Endothelial cell of umbilical vein (primary cell): ENCODE results near the gene MXD4. TPM values are rescaled to one million over a fixed set of nuclear protein-coding genes. Genes with fewer than 3 reads are reported as not detected.

Experiments
- BruUV-seq: library from RNA; stranded (reverse); fragments of 400-500 nt; replicated peaks from 2 replicates; lab custom pipeline; 2021; lab: Mats Ljungman, UMichigan
- CTCF ChIA-PET: fragments of 300-600, 350-600 bp; sonication (Branson Sonifier 250); formaldehyde crosslinking; loops from one replicate; lab custom pipeline; 2021; ENCODE audit warnings: antibody characterized with exemption, inconsistent platforms; lab: Charles Lee
- POLR2A ChIA-PET: fragments of 300-600, 350-600 bp; sonication (Branson Sonifier 250); formaldehyde crosslinking; loops from one replicate; lab custom pipeline; 2021; ENCODE audit warnings: antibody characterized with exemption, inconsistent platforms; lab: Charles Lee
- DNase-seq: peaks from one replicate; pipeline ENCODE4 v3.0.0-alpha.2; 2011; ENCODE audit warnings: low read depth, low spot score
- FAIRE-seq: peaks from 2 replicates; lab custom pipeline; 2011; peaks lifted over from hg19 to GRCh38; lab: Jason Lieb, UNC
- H2AFZ ChIP-seq: 2 replicates; pipeline ENCODE4 v1.6.0; 2012; ENCODE audit warnings: low read depth, low read length, control low read depth, inconsistent platforms
- H3K27ac ChIP-seq: 2 replicates; pipeline ENCODE4 v1.5.1; 2011; ENCODE audit warnings: low read depth, mild to moderate bottlenecking, control low read depth, low read length, moderate library complexity; ENCODE audit not compliant: insufficient read depth
- H3K27me3 ChIP-seq, 2 experiments: 2 replicates each; pipeline versions ENCODE4 v1.6.0 to v1.6.1; 2011; ENCODE audit warnings: low read length in 2 of 2, mixed read lengths in 1 of 2; ENCODE audit not compliant: control insufficient read depth in 2 of 2, insufficient read depth in 2 of 2
- H3K36me3 ChIP-seq, 2 experiments: 2 replicates in 1 of 2; 3 replicates in 1 of 2; pipeline ENCODE4 v1.5.1; 2011; ENCODE audit warnings: low read length in 2 of 2, mild to moderate bottlenecking in 1 of 2, moderate library complexity in 1 of 2; ENCODE audit not compliant: control insufficient read depth in 2 of 2, insufficient read depth in 2 of 2; ENCODE audit errors: extremely low read depth in 1 of 2
- H3K4me1 ChIP-seq: 3 replicates; pipeline ENCODE4 v1.5.1; 2011; ENCODE audit warnings: mild to moderate bottlenecking, low read length; ENCODE audit not compliant: control insufficient read depth, insufficient read depth; ENCODE audit errors: extremely low read depth
- H3K4me2 ChIP-seq: 2 replicates; pipeline ENCODE4 v1.6.1; 2011; ENCODE audit warnings: low read length, control low read depth, mixed read lengths; ENCODE audit not compliant: insufficient read depth
- H3K4me3 ChIP-seq, 3 experiments: fragments of 200-600 bp in 1 of 3; sonication (generic), shearing (Covaris generic) in 1 of 3; replicated peaks in 1 of 3; 2 replicates each; pipeline ENCODE4 v1.5.1; 2011 to 2016; ENCODE audit warnings: control low read depth in 3 of 3, low read length in 3 of 3, mild to moderate bottlenecking in 2 of 3, inconsistent platforms in 1 of 3, low read depth in 1 of 3, moderate library complexity in 1 of 3; ENCODE audit not compliant: insufficient read depth in 1 of 3
- H3K79me2 ChIP-seq: 2 replicates; pipeline ENCODE4 v1.6.0; 2012; ENCODE audit warnings: low read length, inconsistent platforms; ENCODE audit not compliant: control insufficient read depth, insufficient read depth
- H3K9ac ChIP-seq: replicated peaks from 2 replicates; pipeline ENCODE3; 2011; ENCODE audit warnings: low read length, control low read depth; ENCODE audit not compliant: insufficient read depth; ENCODE audit errors: extremely low read depth
- H3K9me1 ChIP-seq: replicated peaks from 3 replicates; pipeline ENCODE4 v1.6.0; 2011; ENCODE audit warnings: mild to moderate bottlenecking, low read length; ENCODE audit not compliant: control insufficient read depth, insufficient read depth; ENCODE audit errors: extremely low read depth
- H3K9me3 ChIP-seq: replicated peaks from 2 replicates; pipeline ENCODE4 v1.5.1; 2012; ENCODE audit warnings: low read length, inconsistent platforms; ENCODE audit not compliant: control insufficient read depth, insufficient read depth
- H4K20me1 ChIP-seq: replicated peaks from 2 replicates; pipeline ENCODE3; 2011; ENCODE audit warnings: mild to moderate bottlenecking, low read length; ENCODE audit not compliant: control insufficient read depth, insufficient read depth; ENCODE audit errors: extremely low read depth
- EZH2 ChIP-seq: IDR thresholded peaks from 2 replicates; pipeline ENCODE4 v1.6.1; 2012; ENCODE audit warnings: borderline replicate concordance, low read depth, mild to moderate bottlenecking, moderate library complexity, low read length, inconsistent platforms; ENCODE audit not compliant: severe bottlenecking
- FOS ChIP-seq: IDR thresholded peaks from 2 replicates; pipeline ENCODE4 v1.6.1; 2011; ENCODE audit warnings: mild to moderate bottlenecking, low read length, moderate library complexity, borderline replicate concordance; ENCODE audit not compliant: insufficient read depth
- GATA2 ChIP-seq: IDR thresholded peaks from 2 replicates; pipeline ENCODE4 v1.7.0; 2011; ENCODE audit warnings: low read depth, mild to moderate bottlenecking, moderate library complexity, mixed read lengths, low read length; ENCODE audit not compliant: insufficient read length, insufficient read depth
- JUN ChIP-seq: IDR thresholded peaks from 2 replicates; pipeline ENCODE4 v1.6.1; 2011; ENCODE audit warnings: borderline replicate concordance, low read depth; ENCODE audit not compliant: insufficient read length, insufficient read depth
- MYC ChIP-seq: IDR thresholded peaks from one replicate; pipeline ENCODE4 v1.6.1; 2011; ENCODE audit warnings: mild to moderate bottlenecking, low read depth, low read length
- POLR2A ChIP-seq: IDR thresholded peaks from 2 replicates; pipeline ENCODE4 v1.6.1; 2012; ENCODE audit warnings: low read depth, mild to moderate bottlenecking, control low read depth, low read length
- POLR2AphosphoS5 ChIP-seq: IDR thresholded peaks from 2 replicates; pipeline ENCODE4 v1.6.1; 2012; ENCODE audit warnings: low read depth, mild to moderate bottlenecking, control low read depth, low read length, moderate library complexity; ENCODE audit not compliant: insufficient read depth
- dilution Hi-C: fragments of 300-500 bp; cut with MboI; formaldehyde crosslinking; loops from one replicate; pipeline ENCODE4 v1.15.0; 2019; ENCODE audit warnings: low sequenced_read_pairs; ENCODE audit not compliant: extremely low pct_ligation_motif_present
- intact Hi-C: fragments of 100-400 bp; cut with micrococcal nuclease; formaldehyde crosslinking; loops from one replicate; pipeline ENCODE4 v1.10.0; 2022
- polyA plus RNA-seq, 4 experiments: library from polyadenylated mRNA; depleted of rRNA in 3 of 4; stranded (reverse) in 3 of 4; unstranded in 1 of 4; fragments of >200 nt; gene quantifications; 2 replicates each; pipeline versions ENCODE4 v1.2.1 to v1.2.3, GENCODE V29; 2011 to 2012; ENCODE audit warnings: missing spikeins in 1 of 4
- total RNA-seq: library from RNA; stranded (reverse); gene quantifications from 2 replicates; pipeline ENCODE4 v1.2.3, GENCODE V29; 2021
- TF ChIP-seq, protein P1 (sequence below), 2 donors: IDR thresholded peaks; 1 replicate in 1 of 2; 2 replicates in 1 of 2; pipeline ENCODE4 v1.5.1; 2011; ENCODE audit warnings: low read length in 2 of 2, mild to moderate bottlenecking in 2 of 2, moderate library complexity in 2 of 2, control low read depth in 1 of 2, inconsistent platforms in 1 of 2, low read depth in 1 of 2; ENCODE audit not compliant: insufficient read depth in 1 of 2; ENCODE audit errors: extremely low read depth in 1 of 2
- TF ChIP-seq, protein P2 (sequence below): IDR thresholded peaks from 2 replicates; pipeline ENCODE4 v1.6.1; 2011; ENCODE audit not compliant: insufficient read depth, insufficient read length

MXD4 gene
- total and polyA plus RNA-seq, 2 donors (not counting 3 experiments of a cell fraction or from before 2014, with no cell fraction given), result 62.7 to 74.1 TPM

- no peaks in the 10 kb centered on the region for H4K20me1 ChIP-seq
- ChIA-PET CTCF (interaction anchor here (0.8 kb wide), 1 partner anchor 48 kb away, joined by 3 read pairs; no protein-coding TSS in a partner anchor), POLR2A (no interaction called here)
- H3K36me3 ChIP-seq, result no peaks in the 10 kb centered on the region
- H3K4me2 ChIP-seq, result no peak overlapping the region
- H3K9me3 ChIP-seq, result no peaks in the 10 kb centered on the region
- FAIRE-seq (no peak), DNase-seq (no peak)
- H2AFZ ChIP-seq, result no peak overlapping the region
- H3K27ac ChIP-seq, result no peak overlapping the region
- intact Hi-C loops (no loop called here), dilution Hi-C loops (no loop called here)
- no peaks in the 10 kb centered on the region for H3K27me3 ChIP-seq
- H3K4me3 ChIP-seq, result no peak overlapping the region
- H3K9me1 ChIP-seq, result no peaks in the 10 kb centered on the region
- BruUV-seq, result no TSS peak
- H3K4me1 ChIP-seq, result peaks cover 5% of the 10 kb centered on the region
- no peaks in the 10 kb centered on the region for H3K79me2 ChIP-seq
- H3K9ac ChIP-seq, result no peak overlapping the region
- TF ChIP-seq, protein P1, sequence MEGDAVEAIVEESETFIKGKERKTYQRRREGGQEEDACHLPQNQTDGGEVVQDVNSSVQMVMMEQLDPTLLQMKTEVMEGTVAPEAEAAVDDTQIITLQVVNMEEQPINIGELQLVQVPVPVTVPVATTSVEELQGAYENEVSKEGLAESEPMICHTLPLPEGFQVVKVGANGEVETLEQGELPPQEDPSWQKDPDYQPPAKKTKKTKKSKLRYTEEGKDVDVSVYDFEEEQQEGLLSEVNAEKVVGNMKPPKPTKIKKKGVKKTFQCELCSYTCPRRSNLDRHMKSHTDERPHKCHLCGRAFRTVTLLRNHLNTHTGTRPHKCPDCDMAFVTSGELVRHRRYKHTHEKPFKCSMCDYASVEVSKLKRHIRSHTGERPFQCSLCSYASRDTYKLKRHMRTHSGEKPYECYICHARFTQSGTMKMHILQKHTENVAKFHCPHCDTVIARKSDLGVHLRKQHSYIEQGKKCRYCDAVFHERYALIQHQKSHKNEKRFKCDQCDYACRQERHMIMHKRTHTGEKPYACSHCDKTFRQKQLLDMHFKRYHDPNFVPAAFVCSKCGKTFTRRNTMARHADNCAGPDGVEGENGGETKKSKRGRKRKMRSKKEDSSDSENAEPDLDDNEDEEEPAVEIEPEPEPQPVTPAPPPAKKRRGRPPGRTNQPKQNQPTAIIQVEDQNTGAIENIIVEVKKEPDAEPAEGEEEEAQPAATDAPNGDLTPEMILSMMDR (IDR thresholded peaks at IDR 0.05; ENCODE audit: extremely low read depth in 1 of 2, insufficient read depth in 1 of 2, low read depth in 1 of 2, low read length in 2 of 2), result no peak
- TF ChIP-seq POLR2A (no peak), EZH2 (no peak), JUN (no peak), FOS (no peak), POLR2AphosphoS5 (no peak), MYC (no peak), GATA2 (no peak)
- TF ChIP-seq, protein P2, sequence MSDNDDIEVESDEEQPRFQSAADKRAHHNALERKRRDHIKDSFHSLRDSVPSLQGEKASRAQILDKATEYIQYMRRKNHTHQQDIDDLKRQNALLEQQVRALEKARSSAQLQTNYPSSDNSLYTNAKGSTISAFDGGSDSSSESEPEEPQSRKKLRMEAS, result no peak
These were observed 28.6 kb upstream of the MXD4 start for GRCh38 chr4:2290488-2290887.
